Measurements from ENCODE around the gene SPON1.

Gene SPON1

DNA sequence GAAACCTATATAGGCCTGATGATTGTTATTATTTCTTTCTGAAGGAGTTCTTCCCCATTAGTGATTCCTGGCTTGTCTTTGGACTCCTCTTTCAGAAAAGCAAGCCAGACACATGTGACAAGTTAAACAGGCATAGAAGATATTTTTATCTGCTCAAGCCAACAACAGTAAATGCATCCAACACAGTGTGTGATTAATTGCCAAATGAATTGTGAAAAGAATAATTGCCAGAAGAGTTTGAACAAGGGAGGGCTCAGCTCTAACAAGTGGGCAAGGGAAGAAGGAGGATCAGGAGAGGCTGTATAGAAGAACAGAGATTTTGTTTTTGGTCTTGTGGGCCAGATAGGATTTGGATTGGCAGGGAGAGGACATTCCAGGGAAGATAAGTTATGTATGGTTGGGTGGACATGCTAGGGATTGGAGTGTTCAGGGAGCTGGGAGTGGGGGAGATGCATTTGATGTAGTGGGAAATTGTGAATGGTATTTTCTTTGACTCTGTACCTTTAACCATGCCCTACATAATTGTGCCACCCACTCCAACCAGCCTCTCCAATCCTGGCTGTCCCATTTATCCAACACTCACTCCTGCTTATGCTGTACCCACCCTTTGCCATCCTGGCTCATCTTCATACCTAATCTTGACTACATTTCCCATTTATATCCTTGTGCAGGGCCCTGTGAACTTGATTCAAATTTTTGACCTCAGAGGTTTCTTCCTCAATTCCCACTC, 223.7 kb downstream of the SPON1 start:
- no peak for DNase-seq (ENCODE audit: low read depth)

DNA sequence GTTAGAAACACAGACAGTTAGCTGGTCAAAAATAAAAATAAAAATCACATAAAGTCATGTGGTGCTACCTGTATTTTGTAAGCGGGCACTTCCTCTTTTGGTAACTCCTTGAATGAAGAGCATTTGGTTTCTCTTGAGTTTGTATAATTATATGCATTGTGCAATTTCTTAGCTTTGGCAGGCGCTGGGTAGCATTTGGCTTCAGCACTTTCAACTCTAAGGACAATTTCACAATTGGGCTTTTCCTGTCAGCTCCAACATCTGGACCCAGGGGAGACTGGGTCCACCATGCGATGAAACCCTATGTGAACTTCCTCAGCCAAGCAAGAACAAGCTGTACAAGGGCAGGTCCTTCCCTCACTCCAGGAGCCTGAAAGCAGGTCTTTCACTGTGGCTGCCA, 227.4 kb downstream of the SPON1 start:
- DNase-seq (ENCODE audit: low read depth) = peak; percentile 17

DNA sequence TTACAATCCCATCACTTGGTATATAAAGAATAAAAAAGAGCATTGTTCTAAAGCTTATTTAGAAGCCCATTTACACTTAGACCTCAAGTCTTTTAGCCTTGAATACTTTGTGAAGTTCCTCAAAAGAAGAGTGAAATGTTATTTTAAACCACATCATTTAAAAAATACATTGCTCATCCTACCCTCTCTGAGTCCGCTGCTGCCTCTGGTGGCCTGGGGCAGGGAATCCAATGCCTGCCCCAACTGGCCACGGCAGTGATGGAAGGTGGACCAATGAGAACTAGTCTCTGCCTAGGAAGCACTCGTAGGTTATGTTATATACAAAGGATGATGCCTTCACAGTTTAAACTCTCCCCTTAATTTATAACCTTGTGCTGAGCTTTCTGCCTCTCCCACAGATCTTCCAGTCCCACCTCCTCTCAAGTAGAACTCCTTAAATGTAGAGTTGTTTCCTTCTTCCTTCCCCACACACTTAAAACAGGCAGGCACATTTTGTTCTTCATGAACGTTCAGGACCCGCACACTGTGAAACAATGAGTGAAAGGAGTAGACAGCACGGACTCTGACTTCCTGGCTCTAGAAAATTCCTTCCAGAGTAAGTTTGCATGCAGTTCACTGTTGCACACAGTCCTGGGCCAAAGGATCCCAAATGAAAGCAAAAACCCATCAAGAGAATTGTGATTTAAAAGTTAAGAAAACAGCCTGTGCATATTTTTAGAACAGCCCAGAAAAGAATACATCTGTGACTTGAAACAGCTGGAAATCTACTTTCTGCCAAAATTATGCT, 228.7 kb downstream of the SPON1 start:
- no peak for DNase-seq (ENCODE audit: low read depth)

DNA sequence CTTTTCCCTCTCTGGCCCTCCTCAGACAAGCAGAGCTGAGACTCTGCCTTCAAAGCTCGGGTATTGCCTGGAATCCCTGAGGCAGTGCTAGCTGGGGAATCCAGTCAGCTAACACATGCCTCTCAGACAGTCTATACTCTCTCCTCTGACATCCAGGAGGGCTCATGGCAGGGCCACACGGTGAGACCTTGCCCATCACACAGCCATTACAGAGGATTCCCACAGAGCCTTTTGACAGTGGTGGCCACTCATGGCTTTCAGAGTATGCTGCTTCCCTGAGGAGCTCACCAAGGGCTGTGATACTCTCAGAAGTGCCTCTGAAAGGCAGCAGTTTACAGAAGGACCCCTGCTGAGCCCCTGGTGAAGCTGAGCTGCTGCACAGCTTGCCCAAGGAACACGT, 231.1 kb downstream of the SPON1 start:
- DNase-seq (ENCODE audit: low read depth) = no peak

DNA sequence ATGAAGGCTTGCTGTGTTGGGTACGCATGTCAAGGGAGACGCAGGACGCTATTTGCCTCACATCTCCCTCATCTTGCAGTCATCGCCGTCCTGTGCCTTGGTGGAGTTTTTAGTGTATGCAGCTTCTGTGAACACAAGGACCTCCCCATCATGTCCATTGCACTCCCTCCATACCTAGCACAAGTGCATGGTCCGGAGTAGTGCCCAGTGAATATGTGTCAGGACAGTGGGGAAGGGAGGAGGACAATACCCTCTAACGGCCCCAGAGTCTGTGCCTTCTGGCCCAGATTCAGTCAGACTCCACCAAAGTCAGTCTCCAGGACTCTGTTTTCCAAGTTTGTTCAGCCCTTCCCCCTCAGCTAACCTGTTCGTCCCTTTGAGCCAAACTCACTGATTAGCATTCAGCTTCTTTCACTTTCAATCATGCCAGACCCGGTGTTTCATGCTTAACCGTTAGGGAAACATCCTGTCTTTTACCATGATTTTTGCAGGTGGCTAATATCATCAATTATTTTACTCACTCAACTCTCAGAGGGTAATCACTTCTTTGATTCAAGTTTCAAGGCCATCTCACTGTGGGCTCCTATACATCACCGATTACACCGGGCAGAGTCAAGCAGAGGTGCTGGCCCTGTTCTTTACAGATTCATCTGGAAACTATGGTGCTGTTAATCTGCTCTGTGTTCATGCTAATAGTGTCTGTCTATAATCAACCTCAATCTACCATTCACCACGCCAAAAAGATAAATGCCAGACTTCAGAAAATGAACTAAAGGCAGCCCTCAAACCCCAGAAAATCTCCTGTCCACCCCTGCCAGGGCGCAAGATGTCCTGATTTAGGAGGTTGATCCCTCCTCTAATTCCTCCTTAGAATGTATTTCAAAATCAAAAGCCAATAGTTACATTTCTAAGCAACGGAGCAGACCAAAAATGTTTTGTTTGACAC, 240.0 kb downstream of the SPON1 start:
- DNase-seq (ENCODE audit: low read depth) = no peak

DNA sequence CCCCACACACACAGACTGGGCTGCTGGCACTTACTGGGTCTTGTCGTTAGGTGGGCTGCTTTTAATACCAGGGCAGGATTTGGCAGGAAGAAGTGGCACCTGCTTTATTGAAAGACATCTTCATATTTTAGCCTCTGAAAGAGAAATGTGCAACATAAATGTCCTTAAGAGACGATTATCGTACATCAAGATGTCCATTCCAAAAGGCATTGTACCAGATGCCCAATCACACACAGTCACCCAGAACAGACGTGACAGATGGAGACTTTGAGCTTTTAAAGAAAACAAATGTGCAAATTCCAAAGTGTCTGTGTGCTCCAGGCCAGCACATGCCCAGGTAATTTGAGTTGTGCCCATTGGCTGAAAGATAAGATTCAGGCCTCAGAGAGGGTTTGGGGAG, 240.8 kb downstream of the SPON1 start:
- no peak for DNase-seq (ENCODE audit: low read depth)

DNA sequence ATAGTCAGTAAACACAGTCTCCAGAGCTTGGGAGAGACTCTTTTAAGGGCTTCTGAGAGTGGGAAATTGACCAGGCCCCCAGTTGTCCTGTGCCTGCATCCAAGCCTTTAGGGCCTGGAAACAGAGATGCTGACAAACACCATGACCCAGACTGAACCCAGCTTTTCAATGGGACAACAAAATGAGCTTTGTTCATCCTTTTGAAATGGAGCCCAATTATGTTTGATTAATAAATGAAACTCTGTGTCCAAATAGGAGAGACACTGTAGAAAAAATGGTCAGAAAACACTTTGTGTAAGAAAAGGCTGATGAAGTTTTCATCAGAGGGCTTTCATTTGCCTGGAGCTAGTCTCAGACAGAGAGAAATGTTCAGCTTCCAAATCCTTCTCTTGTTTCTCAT, 250.5 kb downstream of the SPON1 start:
- DNase-seq (ENCODE audit: low read depth) = no peak

DNA sequence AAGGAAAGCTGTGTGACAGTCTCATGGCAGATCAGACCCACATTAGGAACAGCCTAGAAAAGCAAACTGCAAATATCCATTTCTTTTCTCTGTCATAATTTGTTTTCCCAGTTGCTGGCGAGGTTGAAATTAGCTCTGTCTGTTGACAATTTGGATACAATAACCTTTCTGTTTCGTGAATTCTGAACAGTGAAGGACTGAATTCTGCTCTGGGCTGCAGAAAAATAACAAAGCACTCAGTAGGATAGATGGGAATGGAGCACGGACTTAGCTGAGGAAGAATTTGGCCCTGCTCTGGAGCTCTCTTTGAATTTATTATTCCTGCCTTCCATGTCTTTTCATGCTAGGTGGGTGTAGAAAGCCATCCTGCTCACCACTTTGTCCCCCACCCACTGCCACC, 256.2 kb downstream of the SPON1 start:
- no peak for DNase-seq (ENCODE audit: low read depth)

DNA sequence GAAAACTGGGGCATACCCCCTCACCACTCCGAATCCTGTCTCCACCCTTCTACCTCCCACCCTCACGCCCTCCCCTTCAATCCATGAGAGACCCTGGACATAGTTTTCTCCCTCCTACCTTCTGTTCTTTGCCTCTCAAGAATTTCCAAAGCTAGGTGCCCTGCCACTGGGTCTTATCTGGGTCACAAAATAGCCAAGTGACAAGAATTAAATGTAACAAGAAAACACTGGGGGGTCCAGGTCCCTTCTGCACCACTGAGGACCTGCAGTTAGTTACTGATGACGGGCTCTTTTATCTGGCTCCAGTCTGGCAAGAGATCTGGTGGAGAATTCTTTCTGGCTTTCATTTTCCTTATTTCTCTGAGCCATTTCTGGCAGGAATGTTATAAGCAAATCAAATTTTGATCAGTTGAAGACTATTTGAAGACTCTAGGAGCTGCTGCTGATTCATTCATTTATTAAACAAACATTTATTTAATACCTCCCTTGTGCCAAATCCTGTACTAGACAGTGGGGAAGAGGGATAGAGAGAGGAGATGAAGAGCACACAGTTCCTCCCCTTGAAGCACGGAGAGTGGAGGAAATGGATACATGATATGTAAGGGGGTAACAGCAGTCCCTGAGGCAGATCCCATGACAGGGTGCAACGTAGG, 261.2 kb downstream of the SPON1 start:
- DNase-seq (ENCODE audit: low read depth) = no peak

DNA sequence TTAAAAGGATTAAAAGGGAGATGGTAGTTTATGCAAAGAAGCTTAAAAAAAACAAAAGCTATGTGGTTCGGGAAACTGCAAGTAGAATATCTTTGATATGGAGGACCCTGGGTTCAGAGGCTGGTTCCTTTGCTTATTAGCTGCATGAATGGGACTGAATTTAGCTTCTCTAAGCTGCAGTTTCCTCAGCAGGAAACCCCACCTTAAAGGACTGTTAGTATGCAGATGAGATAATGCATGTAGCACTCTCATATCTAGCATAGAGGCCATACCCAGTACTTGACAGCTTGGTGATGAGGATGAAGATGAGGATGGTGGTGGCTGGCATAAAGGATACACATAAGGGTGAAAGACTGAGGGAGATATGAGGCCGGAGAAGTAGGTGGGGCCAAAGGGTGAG, 261.9 kb downstream of the SPON1 start:
- DNase-seq (ENCODE audit: low read depth) = no peak

DNA sequence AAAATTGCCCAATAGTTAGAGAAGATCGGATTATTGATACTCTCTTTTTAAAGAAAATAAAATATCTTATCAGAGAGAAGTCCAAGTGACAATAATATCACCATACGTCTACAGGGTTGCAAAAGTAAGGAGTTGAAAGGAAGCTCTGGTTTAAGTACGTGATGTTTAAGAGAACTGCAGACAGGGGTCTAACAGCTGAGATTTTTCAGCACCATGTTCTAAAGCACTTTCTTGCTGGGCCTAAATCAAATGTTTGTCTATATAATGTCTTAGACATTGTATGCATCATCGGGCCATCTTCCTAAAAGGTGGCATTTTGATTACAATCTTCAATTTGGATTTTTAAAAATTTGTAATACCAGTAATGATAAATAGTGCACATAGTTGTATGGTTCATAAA, 263.1 kb downstream of the SPON1 start:
- DNase-seq (ENCODE audit: low read depth) = no peak

DNA sequence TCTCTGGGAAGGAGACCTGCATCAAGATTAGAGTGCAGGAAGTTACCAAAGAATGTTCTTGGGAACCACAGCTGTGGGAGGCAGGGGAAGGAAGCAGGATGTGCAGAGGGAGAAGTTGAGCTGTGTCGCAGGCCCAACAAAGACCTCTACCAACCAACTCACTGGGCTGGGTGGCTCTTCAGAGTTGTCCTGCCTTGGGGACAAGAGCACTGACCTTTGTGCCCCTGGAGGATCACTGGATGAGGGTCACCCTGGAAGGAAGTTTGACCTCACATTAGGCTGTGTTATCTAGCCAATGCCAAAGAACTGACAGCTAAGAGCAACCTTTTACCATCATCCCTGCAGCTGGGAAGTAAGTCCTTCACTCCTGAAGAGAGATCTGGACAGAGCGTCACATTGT, 265.8 kb downstream of the SPON1 start:
- no peak for DNase-seq (ENCODE audit: low read depth)

DNA sequence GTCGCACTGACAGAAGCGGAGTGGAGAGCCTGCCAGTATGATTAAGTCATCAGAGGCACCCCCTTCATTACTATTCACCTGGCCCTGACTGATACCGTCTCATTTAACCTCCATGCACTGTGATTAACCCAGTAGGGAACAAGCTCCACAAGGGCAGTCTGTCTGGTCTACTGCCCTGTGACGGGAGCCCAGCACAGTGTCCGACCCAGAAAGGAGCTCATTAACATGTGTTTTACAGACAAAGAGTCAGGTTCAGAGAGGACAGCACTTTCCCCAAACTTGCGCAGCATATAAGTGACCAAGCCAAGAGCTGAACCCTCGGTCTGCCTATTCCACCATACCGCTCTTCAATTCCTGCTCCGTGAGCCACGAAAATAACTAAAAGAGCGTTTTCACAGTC, 266.9 kb downstream of the SPON1 start:
- DNase-seq (ENCODE audit: low read depth) = no peak

DNA sequence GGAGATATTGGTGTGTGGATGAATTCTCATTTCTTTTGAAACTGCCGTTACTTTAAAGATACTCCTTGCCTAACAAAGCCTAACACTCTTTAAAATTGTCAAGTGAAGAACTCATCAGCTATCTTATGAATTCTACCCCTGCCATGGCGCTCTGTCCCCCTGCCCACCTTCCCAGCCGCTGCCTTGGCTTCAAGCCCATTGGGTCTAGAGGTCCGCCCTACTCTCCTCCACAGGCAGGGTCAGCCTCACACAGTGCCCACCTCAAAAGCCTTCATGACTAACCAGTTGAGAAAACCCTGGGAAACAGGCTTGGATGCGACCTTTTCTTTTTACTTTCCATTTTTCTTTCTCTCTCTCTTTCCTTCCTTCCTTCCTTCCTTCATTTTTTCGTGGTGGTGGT, 267.9 kb downstream of the SPON1 start:
- no peak for DNase-seq (ENCODE audit: low read depth)

DNA sequence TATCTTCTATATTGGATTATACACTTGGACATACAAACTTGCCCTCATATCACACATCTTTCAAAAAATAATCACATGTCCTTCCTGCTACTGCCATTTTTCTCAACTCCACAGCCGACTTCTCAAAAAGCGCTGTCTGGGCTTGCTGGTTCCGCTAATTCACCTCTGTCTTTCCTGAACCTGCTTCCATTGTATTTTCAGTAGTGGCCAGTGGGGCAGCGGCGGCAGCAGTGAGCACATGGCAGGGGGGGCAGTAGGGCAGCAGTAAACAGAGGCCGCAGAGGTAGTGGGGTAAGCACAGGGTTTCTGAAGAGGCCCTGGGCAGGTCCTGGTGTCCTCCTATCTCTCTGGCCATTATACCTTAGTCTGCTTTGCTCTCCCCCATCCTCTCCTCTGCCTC, 270.1 kb downstream of the SPON1 start:
- no peak for DNase-seq (ENCODE audit: low read depth)

DNA sequence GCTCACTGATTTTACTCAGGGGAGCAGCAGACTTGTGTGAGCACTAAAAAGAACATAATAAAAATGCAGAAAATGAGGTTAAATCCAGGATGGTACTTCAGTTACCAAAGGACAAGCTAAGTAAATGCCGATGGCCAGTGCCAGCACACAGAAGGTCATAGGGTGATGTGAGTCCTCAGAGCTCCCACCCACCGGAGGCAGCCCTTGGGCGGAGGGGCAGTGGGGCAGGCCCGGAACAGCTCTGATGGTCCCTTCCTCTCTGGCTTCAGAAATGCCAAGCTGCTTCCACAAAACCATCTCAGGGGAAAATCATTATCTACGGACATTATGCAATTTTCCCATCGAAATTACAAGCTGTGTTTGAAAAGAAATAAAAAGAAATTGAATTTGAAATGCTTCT, 271.9 kb downstream of the SPON1 start:
- no peak for DNase-seq (ENCODE audit: low read depth)

DNA sequence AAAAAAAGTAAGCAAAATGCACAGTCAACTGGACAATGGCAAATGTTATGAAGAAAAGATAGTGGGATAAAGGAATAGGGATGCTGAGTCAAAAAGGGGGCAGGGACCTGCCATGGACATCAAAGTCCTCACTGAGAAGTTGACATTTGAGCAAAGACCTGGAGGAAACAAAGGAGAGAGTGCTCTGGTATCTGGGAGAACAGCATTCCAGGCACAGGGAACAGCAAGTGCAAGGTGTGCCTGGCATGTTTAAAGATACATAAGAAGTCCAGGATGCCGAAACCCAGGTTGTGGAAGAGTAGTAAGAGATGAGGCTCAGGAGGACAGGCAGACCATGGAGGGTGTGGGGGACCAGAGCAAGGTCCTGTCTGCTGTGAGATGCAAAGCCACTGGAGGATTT, 273.2 kb downstream of the SPON1 start:
- DNase-seq (ENCODE audit: low read depth) = no peak

DNA sequence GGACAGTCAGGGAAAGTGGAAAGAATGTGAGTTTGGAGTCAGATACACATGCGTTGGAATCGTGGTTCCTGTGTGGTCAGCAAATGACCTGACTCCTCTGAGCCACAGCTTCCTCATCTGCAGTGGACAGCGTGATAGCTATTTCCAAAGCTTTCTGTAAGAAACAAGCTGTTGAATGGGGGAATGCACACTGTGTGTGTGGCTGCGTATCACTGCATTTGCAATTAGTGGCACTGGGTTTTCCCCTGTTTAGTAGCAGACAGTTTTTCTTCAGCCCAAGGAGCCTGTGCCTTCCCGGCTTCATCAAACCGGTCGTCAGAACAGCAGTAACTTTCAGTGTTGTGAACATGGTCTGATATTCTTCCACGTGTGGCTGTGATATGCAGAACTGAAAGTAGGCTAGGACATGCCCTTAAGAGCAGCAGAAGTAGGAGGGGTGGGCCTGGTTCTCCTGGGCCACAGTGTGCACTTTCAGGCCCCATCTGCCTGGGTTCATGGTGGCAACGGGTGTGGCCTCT, 275.0 kb downstream of the SPON1 start:
- no peak for DNase-seq (ENCODE audit: low read depth)

DNA sequence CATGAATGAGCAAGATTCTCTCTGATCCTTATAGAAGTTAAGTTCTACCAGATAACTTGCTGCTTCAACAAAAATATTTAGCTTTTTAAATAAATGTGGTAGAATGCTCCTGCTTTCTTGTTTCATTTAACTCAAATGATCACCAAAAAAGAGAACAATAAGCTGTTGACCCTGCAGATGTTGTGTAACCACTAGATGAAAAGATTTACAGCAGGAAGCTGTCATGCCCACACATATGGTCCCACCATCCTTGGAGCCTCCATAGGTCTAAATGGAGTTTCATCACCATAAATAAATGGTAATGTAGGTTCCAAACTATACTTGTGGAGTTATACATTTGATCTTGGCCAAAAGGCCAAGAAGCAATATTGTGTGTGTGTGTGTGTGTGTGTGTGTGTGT, 277.7 kb downstream of the SPON1 start:
- no peak for DNase-seq (ENCODE audit: low read depth)

DNA sequence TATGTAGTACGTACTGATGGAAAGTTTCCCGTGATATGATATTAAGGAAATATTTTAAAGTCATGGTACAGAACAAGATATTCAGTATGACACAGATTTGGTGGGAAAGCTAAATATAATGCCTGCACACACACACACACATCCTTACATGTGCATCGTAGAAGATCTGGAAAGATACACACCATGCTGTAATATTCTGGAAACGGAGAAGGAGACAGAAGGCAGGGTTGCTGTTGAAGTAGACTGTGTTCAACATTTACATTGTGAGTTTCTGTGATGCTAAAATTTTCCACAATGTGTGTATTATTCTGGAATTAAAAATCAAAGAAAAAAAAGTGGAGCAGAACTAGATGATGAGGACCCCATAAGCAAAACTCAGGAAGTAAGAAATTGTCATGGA, 278.4 kb downstream of the SPON1 start:
- DNase-seq (ENCODE audit: low read depth) = no peak

DNA sequence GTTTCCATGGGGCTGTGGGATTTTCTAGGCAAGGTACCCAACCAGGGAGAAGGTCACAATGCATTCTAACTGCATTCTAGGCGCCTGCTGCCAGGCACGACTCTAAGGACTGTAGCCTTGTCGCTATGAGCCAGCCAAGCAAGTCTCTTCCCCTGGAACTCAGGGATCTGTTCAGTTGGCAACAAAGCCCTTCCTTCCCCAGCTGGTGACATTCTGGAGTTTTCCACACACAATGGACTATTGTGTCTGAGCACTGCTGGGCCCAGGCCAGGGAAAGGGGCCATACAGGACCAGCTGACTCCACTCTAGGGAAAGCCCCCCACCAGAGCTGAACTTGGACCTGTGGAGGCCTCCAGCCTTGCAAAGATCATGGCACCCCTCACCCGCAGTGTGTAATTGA, 279.7 kb downstream of the SPON1 start:
- no peak for DNase-seq (ENCODE audit: low read depth)

DNA sequence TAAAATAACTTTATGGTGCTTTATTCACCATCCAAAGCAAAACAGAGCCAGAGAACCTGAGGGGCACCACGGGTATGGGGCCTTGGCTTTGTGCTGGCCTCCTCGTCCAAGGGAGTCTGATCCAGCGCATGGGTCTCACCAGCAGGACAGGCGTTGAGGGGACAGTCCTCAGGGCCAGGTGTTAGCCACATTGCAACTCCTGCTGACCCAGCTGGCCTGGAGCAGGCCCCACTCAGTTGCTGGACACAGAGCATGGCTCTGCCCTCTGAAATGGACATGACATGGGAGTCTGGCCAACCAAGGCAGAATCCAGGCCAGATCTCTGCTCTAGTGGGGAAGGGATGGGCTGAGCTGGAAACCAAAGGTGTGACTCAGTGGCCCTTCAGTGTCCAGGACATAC, 280.2 kb downstream of the SPON1 start:
- DNase-seq (ENCODE audit: low read depth) = no peak
